Stimulated activated CD8-positive, alpha-beta memory T cell treated with anti-CD3 and anti-CD28 coated beads, Interleukin-7, amount 100 ng/mL, for 1 hour (primary cell): ENCODE measurements around the gene PIP5K1C.
"Not testable (repeated sequence)": the region's sequence is repeated elsewhere in the genome, so short reads cannot be mapped to it uniquely, and the experiment has no call there.

Experiments used
- DNase-seq, 2 donors: peaks; one replicate each; pipeline ENCODE4 v3.0.0-alpha.2; 2020; ENCODE audit warnings: low read depth in 2 of 2

The PIP5K1C gene

GRCh38 chr19:3644351-3645066, 55.8 kb downstream of the PIP5K1C start:
- DNase-seq, result no peak

DNA sequence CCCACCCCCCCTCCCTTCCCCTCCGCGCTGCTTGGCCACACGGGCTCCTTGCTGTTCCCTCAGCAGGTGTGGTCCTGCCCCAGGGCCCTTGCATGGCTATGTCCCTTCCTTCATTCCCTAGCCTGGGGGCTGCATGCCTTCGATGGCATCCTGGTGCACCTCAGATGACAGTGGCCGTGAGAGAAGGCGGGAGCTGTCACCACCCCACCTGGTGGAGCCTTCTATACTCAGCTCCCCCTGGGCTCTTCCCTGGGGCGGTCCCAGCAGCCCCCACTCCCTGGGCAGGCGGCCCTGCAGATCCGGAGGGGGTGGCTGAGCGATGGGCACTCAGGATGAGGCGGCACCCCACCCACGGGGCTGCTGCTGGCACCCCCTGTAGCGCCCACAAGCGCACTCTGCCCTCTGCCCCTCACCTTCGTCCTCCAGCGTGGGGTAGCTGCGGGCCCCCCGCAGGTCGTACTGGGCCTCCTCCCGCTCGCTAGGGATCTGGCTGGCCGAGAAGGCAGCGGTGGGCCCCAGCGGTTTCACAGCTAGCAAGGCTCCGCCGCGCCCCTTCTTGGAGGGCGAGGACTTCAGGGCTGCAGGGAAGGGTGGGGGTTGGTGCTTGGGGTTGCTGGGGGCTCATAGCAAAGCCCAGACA, 56.5 kb downstream of the PIP5K1C start:
- no peak for DNase-seq

GRCh38 chr19:3642987-3643673, 57.1 kb downstream of the PIP5K1C start:
- DNase-seq, result no peak

DNA sequence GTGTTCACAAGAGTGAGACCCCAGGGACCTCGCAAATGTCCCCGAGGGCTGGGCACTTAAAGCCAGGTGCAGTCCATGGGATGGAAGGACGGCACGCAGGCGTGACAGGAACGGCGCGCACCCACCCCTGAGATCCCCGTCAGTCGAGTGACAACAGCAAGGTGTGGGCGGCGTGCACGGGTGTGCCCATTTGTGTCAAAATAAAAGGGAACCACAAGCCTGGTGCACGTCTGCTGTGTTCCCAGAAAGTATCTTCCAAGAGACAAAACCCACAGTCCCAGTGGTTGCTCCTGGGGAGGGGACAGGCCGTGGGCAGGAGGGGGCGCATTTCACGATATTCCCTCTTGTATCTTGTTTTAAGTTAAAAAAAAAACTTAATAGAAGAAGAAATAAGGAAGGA, 58.0 kb downstream of the PIP5K1C start:
- DNase-seq, result no peak

- no peak for DNase-seq
These were observed 58.6 kb downstream of the PIP5K1C start for GRCh38 chr19:3641515-3642269.

GRCh38 chr19:3639479-3639878, 60.8 kb downstream of the PIP5K1C start:
- DNase-seq, result no peak

DNA sequence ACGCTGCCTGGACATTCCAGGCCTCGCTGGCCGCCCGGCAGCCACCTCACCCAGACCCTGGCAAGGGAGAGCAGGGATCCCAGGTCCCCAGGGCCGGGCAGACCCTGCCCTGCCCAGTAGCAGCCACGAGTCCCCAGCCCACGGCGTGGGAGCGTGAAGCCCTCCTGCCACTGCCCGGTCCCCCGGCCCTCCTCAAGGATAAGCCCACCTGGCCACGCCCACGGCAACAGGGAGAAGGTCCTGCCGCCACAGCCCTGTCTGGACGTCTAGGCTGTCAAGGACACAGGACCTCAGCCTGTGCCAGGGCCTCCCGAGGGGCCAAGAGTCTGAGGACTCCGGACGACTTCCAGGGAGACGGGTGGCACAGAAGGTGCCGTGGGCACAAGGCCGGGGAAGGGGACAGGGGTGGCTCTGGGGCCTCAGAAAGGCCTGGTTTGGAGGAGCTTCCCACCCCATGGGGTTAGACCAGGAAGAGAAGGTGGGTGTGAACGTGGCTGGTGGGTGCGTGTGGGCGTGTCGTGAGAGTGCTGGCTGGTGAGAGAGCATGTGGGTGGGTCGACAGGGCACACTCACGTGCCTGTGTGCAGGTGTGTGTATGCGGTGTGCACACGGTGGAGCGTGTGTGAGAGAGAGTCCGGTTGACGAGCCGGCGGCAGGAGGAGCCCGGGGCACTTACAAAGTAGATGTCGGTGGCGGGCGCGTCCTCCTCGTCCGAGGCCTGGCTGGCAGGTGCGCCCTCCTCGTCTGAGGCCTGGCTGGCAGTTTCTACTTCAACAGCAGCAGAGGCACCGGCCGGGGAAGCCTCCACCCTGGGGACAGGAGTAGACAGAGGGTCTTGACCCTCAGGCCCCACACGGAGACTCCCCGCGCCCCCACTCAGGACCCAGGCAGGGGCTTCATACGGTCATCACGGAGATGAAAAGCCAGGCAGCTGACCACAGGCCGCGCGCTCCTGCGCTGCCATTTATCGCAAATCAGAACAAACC, 61.8 kb downstream of the PIP5K1C start:
- no peak for DNase-seq

- no peak for DNase-seq
These were observed 62.6 kb downstream of the PIP5K1C start for GRCh38 chr19:3637621-3638020.

- no peak for DNase-seq
These were observed 63.3 kb downstream of the PIP5K1C start for GRCh38 chr19:3636962-3637361.

GRCh38 chr19:3636506-3636905, 63.8 kb downstream of the PIP5K1C start:
- DNase-seq, result no peak

GRCh38 chr19:3634496-3635045, 65.7 kb downstream of the PIP5K1C start:
- DNase-seq, result no peak

- DNase-seq, result no peak
These were observed 66.7 kb downstream of the PIP5K1C start for GRCh38 chr19:3633559-3633988.

- DNase-seq, result no peak
These were observed 67.3 kb downstream of the PIP5K1C start for GRCh38 chr19:3632739-3633558.

DNA sequence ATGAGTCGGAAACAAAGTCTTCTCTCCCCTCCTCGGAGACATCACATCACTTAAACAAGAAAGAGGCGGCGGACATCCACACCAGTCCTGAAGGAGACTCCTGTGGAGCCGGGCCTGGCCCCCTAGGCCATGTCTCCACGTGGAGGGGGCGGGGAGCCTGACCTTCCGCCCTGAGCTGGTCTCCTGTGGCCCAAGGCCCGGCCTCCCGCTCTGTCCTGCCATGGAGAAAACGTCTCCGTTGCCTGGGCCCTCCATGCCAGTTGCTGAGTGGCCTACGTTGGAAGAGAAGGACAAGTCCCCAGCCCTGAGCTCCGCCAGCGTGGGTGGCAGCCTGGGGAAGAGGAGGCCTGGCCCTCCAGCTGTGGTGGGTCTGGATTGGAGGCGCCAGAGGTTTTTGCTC, 68.2 kb downstream of the PIP5K1C start:
- no peak for DNase-seq

GRCh38 chr19:3631053-3631861, 69.0 kb downstream of the PIP5K1C start:
- no peak for DNase-seq

- DNase-seq, result not testable (repeated sequence)
These were observed 71.5 kb downstream of the PIP5K1C start for GRCh38 chr19:3628766-3629165.

DNA sequence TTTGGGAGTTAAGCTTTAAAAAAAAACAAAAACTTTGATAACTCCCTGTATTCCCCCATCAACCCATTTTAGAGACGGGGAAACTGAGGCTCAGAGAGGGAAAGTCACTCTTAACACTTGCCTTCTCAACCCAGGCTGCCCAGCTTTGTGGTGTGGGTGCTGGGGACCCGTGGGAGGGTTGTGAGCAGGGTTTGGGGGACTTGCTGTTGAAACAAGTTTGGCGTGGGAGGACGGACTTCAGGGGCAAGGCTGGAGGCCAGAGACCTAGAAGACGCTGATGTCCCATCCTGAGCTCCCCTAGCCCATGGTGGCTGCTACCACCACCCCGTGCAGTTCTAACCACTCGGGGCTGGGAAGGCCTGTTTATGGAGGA, 72.9 kb downstream of the PIP5K1C start:
- DNase-seq, result no peak

DNA sequence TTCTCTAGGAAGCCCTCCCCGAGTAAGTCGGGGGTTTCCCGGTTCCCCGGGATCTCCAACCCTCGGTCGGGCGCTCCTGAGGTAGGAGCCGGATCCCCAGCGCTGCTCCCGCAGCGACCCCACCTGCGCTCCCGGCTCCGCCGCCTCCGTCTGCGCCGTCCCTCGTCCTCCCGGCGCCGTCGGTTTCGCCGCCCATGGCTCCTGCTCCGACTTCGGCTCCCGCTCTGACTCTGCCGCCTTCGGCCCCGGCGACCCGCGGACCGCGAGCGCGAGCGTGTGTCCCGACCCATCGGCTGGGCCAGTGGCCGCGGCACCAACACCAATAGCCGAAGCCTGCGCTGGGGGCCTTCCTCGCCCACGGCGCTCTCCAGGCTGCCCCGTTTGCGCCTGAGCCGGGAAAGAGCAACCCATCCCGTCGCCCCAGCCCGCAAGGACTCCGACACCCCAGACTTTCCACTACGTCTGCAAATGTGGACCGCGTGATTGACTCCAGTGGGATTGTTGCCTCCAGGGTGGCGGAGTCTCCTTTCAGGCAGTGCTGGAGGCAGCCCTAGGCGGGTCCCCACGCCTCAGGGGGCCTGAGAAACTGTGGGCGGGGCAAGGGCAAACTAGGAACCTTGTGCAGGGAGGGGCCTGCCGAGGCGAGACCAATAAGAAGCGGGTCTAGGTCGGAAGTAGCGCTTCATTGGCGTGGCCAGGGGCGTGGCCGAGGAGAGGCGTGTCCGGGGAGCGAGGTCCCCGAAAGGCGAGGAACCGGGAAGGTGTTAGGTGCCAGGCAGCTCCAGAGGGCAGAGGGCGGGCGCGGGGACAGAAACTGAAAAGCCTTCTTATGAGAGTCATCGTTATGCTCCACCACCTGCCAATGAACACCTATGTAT, 73.6 kb downstream of the PIP5K1C start, which contains the start of gene CACTIN:
TSS of gene CACTIN (minus strand) at position 318 of the 878 bp plus-strand sequence. CDS start at position 290, 28 bp downstream.
- peak; percentile 95 to 98 for DNase-seq
